Measurements from ENCODE around the gene OSBPL3.

OSBPL3 gene

GRCh38 chr7:24788961-24789576 is 190.9 kb downstream of the OSBPL3 start:
- DNase-seq, result no peak

- DNase-seq, result no peak
These were observed 191.9 kb downstream of the OSBPL3 start for GRCh38 chr7:24788075-24788474.

GRCh38 chr7:24786941-24787340 is 193.0 kb downstream of the OSBPL3 start:
- no peak for DNase-seq

- no peak for DNase-seq
These were observed 193.7 kb downstream of the OSBPL3 start for GRCh38 chr7:24786306-24786705.

- DNase-seq, result no peak
These were observed 195.7 kb downstream of the OSBPL3 start for GRCh38 chr7:24784277-24784676.

- DNase-seq, result no peak
These were observed 196.3 kb downstream of the OSBPL3 start for GRCh38 chr7:24783698-24784097.

GRCh38 chr7:24781106-24781505 is 198.9 kb downstream of the OSBPL3 start:
- DNase-seq, result no peak

- DNase-seq, result no peak
These were observed 200.7 kb downstream of the OSBPL3 start for GRCh38 chr7:24779283-24779655.

GRCh38 chr7:24778543-24779282 is 201.3 kb downstream of the OSBPL3 start:
- DNase-seq, result no peak

- no peak for DNase-seq
These were observed 202.2 kb downstream of the OSBPL3 start for GRCh38 chr7:24777806-24778205.

GRCh38 chr7:24773646-24774045 is 206.3 kb downstream of the OSBPL3 start:
- no peak for DNase-seq

- DNase-seq, result no peak
These were observed 210.1 kb downstream of the OSBPL3 start for GRCh38 chr7:24769851-24770250.

GRCh38 chr7:24769014-24769830 is 210.8 kb downstream of the OSBPL3 start:
- DNase-seq, result no peak

- no peak for DNase-seq
These were observed 212.0 kb downstream of the OSBPL3 start for GRCh38 chr7:24767878-24768569.

- DNase-seq, result no peak
These were observed 214.8 kb downstream of the OSBPL3 start for GRCh38 chr7:24764972-24765744.

- no peak for DNase-seq
These were observed 216.0 kb downstream of the OSBPL3 start for GRCh38 chr7:24764011-24764410.

GRCh38 chr7:24763303-24763901 is 216.6 kb downstream of the OSBPL3 start:
- DNase-seq, result no peak

GRCh38 chr7:24762771-24763170 is 217.2 kb downstream of the OSBPL3 start:
- no peak for DNase-seq

GRCh38 chr7:24760968-24761367 is 219.0 kb downstream of the OSBPL3 start:
- no peak for DNase-seq

- DNase-seq, result no peak
These were observed 222.4 kb downstream of the OSBPL3 start, which contains the start of gene GSDME for GRCh38 chr7:24757353-24758275. Gene GSDME (minus strand): TSS chr7:24757464. CDS start chr7:24749774, 7,690 bp downstream.

Measured in DMS79 (cell line).